HG02588 (cell line): Measurements from ENCODE around the gene CGN.
"Not testable (repeated sequence)": the region's sequence is repeated elsewhere in the genome, so short reads cannot be mapped to it uniquely, and the experiment has no call there.

Experiments used
- ATAC-seq: cut with Tn5 transposase; IDR thresholded peaks from one replicate; pipeline ENCODE4 v1.9.1; 2021; ENCODE audit warnings: mild to moderate bottlenecking, moderate library complexity; ENCODE audit not compliant: unreplicated experiment

The CGN gene

DNA sequence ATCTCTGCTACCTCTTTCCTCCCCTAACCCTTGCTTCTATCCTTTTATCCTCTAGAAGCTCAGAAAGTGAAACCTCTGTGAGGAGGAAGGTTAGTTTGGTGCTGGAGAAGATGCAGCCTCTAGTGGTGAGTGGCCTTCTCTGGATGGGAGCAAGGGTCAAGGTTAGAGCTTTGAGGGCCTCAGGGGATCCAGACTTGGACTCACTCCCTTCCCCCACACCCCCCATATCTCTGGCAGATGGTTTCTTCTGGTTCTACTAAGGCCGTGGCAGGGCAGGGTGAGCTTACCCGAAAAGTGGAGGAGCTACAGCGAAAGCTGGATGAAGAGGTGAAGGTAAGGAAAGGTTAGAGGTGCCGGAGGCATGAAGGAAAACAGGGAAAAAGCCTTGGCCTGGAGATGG lies 9.2 kb downstream of the CGN start:
- no peak for ATAC-seq

DNA sequence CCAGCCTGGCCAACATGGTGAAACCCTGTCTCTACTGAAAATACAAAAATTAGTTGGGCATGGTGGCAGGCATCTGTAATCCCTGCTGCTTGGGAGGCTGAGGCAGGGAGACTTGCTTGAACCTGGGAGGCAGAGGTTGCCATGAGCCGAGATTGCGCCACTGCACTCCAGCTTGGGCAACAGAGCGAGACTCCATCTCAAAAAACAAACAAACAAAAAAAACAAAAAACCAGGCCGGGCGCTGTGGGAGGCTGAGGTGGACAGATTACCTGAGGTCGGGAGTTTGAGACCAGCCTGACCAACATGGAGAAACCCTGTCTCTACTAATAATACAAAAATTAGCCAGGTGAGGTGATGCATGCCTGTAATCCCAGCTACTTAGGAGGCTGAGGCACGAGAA lies 11.2 kb downstream of the CGN start:
- ATAC-seq: not testable (repeated sequence)

DNA sequence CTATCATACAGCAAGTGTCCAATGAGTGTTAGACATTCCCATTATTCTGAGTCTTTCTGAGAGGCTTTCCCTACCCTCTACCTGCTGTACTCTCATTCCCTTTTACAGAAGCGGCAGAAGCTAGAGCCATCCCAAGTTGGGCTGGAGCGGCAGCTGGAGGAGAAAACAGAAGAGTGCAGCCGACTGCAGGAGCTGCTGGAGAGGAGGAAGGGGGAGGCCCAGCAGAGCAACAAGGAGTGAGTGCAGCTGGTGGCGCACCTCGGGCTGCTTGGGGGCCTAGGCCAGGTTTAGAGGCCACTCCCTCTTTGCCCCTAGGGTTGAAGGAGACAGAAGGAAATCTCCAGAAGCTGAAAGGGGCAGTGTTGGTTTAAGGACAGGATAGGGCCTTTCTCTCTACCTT lies 12.1 kb downstream of the CGN start:
- no peak for ATAC-seq

DNA sequence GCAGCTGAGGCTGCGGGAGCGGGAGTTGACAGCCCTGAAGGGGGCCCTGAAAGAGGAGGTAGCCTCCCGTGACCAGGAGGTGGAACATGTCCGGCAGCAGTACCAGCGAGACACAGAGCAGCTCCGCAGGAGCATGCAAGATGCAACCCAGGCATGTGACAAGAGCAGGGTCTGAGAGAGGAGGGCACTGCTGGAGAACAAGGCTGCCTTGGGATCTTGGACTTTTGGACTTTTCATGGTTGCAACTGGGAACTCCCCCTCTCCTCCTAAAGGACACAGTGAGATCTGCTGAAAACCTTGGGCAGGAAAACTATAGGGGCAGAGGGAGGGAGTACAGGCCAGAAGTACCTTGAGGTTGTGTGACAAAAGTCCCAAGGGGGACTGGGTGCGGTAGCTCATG lies 13.5 kb downstream of the CGN start:
- ATAC-seq: no peak

DNA sequence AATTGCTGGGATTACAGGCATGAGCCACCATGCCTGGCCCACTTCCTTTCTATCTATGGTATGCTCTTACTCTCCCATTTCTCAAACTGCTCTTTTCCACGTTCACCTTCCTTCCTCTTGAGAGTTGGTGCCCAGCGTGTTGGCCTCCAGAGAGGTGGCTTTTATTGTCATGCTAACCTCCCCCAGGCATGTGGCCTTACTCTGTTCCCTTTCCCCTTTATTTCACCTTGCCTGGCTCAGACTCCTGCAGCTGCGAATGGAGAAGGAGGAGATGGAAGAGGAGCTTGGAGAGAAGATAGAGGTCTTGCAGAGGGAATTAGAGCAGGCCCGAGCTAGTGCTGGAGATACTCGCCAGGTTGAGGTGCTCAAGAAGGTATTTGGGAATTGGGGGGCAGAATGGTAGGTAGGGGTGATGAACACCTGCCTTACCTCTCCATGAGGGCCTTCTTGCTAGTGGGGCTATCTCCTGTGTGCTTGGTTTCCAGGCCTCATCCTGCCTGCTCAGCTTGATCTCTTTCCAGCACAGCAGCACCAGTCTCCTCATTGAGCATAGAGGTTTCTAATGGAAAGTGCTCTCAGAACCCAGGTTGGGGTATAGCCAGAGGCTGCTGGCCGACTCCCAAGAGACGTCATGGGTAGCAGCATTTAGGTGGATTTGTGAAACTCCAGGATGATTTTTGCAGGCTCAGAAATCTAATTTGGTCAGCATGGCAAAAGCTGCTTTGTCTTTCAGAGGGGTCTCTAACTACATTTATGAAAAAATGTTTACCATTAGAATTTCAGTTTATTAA lies 15.7 kb downstream of the CGN start:
- no peak for ATAC-seq

DNA sequence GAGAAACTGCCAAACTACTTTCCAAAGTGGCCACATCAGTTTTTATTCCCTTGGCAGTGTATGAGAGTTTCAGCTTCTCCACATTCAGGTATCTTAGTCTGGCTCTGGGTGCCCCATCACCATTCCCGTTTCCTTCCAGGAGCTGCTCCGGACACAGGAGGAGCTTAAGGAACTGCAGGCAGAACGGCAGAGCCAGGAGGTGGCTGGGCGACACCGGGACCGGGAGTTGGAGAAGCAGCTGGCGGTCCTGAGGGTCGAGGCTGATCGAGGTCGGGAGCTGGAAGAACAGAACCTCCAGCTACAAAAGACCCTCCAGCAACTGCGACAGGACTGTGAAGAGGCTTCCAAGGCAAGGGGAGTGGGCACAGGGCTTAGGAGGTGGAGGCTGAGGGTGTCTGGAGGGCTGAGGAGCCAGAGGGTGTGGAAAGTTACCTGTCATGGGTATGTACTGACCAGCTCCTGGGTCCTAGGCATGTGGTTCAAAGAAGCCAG lies 18.1 kb downstream of the CGN start:
- no peak for ATAC-seq

DNA sequence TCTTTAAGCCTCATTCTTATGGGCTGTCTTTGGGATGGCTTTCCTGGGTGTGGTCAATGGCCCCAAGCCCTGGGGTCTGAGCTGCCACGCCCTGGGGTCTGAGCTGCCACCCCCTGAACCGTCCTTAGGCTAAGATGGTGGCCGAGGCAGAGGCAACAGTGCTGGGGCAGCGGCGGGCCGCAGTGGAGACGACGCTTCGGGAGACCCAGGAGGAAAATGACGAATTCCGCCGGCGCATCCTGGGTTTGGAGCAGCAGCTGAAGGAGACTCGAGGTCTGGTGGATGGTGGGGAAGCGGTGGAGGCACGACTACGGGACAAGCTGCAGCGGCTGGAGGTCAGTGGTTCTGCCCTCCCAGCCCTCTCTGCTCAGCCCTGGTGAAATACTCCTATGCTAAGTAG lies 18.6 kb downstream of the CGN start:
- no peak for ATAC-seq

DNA sequence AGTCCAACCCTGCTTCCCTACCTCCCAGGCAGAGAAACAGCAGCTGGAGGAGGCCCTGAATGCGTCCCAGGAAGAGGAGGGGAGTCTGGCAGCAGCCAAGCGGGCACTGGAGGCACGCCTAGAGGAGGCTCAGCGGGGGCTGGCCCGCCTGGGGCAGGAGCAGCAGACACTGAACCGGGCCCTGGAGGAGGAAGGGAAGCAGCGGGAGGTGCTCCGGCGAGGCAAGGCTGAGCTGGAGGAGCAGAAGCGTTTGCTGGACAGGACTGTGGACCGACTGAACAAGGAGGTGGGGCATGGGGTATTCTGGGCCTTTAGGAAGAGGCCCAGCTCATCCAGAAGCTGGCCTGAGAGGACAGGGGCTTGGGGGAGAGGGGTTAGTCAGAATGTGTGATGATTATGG lies 19.3 kb downstream of the CGN start:
- no peak for ATAC-seq

DNA sequence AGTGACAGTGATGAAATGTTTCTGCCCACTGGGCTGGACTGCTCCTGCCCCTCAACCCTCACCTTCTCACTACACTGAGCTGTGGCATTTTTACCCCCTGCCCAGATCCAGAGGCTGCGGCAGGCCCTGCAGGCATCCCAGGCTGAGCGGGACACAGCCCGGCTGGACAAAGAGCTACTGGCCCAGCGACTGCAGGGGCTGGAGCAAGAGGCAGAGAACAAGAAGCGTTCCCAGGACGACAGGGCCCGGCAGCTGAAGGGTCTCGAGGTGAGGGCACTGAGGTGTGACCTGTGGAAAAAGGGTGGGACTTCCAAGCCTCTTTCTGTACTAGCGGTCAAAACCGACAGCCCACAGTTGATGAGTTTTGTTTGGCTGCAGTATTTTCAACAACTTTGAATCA lies 22.7 kb downstream of the CGN start:
- no peak for ATAC-seq

DNA sequence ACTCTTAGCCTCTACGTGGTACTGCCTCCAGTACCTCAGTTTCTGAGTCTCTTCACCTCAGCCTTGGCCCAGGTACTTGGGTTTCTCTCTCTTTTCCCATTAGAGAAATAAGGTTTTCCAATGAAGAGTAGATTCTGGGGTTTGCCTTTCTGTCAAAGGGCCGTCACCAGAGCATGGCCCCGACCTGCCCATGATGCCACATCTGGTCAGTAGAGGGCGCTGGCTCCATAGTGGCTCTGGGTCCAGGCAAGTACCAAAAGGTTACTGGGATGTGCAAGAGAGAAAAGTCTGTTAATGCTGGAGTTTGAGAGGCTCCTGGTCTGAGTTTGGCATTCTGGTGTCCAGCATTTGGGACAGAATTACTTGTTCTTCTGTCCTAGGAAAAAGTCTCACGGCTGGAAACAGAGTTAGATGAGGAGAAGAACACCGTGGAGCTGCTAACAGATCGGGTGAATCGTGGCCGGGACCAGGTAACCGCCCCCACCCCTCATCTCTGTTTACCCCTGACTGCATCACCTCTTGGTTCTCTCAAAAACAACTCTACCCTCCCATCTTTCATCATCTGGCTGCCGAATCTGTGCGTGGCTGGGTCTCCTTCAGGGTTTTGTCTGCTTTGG lies 23.6 kb downstream of the CGN start:
- ATAC-seq: no peak

DNA sequence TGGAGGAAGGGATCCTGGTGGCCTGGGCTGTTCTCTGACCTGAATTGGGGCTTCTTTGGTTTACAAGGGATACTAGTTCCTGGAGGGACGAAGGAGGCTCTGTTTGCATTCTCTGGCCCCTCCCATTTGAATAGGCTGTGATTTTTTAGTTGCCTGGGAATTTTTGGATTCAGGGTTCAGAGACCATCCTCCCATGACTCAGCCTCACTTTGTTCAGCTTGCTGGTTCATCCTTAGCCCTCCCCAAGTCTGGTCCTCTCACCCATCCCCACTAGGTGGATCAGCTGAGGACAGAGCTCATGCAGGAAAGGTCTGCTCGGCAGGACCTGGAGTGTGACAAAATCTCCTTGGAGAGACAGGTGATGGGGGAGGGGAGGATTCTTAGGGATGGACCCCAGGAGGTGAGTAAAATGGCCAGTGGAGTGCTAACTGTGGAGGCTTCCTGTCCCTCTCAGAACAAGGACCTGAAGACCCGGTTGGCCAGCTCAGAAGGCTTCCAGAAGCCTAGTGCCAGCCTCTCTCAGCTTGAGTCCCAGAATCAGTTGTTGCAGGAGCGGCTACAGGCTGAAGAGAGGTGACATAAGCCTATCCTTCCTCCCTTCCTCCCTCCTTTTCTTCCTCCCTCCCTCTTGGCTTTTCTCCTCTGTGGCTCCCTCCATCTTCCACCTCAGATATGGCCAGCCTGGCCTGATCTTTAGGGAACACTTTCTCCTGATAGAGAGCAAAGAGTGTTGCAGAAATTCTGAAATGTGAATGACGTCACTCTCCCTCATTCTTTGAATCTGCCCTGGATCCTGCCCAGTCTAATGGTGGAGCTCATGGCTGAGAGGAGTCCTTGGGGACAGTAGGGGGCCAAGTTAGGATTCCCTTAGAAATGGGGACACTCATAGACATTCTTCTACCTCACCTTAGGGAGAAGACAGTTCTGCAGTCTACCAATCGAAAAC lies 24.4 kb downstream of the CGN start:
- ATAC-seq: no peak

DNA sequence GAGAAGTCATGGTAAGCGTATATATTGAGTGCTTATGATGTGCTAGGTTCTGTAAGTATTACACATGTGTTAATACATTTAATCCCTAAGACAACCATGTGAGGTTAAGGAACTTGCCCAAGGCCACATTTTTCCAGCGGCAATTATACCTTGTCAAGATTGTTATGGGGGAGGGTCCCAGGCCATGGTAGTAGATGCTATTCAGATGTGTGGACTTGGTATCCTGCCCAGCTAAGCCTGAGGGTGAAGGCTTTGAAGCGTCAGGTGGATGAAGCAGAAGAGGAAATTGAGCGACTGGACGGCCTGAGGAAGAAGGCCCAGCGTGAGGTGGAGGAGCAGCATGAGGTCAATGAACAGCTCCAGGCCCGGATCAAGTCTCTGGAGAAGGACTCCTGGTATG lies 25.3 kb downstream of the CGN start:
- no peak for ATAC-seq

DNA sequence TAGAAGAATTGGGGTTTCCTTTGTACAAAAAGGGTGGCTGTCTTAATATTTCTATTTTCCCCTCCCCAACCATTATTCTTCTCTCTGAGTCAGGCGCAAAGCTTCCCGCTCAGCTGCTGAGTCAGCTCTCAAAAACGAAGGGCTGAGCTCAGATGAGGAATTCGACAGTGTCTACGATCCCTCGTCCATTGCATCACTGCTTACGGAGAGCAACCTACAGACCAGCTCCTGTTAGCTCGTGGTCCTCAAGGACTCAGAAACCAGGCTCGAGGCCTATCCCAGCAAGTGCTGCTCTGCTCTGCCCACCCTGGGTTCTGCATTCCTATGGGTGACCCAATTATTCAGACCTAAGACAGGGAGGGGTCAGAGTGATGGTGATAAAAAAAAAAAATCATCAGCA lies 25.9 kb downstream of the CGN start:
- ATAC-seq: no peak

DNA sequence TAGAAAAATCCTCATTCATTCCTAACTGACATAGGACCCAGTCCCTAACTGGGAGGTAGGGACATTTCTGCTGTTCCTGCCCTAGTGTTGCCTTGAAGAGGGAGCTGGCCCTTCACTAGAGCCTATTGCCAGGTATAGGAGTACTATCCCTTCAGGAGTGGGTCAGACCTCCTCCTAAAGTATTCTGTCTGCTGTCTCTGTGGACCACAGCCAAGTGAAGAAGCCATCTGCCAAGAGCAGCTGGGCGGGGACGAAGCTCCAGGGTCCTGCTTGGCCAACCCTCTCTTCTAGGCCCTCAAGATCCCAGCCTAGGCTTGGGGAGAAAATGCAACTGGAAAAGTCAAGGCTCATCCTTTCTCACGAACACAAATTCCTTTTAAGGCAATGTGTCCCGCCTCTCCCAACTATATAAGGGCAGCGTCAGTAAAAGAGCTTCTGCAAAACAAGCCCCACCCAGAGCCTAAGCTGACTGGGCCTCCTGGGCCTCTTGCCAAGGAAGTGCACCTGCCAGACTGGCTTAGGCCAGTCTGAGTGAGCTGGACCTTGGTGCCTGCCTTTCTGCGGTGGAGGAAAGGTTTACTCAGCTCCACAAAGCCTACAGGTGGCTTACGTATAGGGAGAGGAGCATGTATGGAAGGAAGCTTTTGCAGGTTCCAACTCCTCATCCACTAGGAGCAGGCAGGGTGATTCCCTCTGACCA lies 28.3 kb downstream of the CGN start:
- no peak for ATAC-seq

DNA sequence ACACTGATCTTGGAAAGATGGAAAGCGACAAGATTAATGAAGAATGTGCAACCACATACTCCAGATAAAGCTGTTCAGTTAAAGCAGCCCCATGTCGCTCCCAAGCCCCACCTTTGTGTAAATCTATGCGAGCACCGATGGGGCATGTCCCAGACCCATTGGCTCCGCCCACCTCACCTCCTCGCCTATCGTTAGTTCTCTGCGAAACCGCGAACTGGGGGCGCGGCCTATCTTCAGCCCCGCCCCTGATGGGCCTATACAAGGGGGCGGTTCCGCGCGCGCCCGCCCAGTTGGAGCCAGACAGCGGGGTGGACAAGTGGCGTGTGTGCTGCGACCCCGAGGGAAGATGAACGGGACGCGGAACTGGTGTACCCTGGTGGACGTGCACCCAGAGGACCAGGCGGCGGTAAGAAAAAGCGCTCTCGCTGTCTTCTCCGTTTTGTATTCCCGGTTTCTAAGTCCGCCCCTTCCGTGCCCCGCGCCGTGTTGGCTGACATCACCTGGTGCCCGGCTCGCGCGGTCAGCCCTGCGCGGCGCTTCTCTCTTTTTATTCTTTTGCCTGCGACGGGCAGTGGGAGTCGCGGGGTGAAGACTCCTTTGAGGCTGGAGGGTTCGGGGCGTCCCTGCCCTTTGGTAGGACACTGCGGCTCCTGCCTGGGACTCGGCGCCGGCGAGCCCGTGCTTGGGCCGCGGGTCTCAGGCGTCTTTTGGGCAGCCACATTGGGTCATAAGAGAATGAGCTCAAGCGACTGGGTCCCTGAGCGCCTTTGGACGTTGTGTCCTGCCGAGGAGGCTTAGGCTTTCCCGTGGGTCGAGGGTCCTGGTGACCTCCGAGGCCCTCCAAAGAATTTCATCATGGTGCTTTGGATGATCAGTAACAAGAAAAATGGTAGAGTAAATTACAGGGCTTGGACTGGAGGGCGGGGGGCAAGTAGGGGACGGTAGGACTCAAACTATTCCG lies 29.1 kb downstream of the CGN start, which contains the start of gene TUFT1:
Gene TUFT1, plus strand, starts transcription at position 289 of the 961 bp plus-strand sequence. Its CDS starts 58 bp downstream, at position 347.
- peak; percentile 91 for ATAC-seq

DNA sequence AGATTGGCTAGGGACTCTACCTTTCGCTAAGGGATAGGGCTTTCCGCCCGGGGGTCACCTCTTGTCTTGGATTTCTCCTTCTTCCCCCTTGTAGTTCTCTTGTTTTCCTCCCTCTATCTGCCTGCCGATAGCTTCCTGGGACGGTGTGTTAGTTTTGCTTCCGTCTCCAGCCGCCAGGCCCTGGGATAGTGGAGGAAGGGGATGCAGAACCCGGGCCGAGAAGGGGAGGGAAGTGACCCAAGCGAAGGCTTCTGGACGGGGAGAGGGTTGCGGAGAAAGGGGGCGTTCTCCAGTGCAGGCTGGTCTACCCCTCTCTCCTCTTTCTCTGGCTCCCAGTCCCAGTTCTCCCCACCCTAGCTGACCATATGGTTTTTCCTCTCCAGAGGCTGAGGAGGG lies 29.8 kb downstream of the CGN start:
- no peak for ATAC-seq

DNA sequence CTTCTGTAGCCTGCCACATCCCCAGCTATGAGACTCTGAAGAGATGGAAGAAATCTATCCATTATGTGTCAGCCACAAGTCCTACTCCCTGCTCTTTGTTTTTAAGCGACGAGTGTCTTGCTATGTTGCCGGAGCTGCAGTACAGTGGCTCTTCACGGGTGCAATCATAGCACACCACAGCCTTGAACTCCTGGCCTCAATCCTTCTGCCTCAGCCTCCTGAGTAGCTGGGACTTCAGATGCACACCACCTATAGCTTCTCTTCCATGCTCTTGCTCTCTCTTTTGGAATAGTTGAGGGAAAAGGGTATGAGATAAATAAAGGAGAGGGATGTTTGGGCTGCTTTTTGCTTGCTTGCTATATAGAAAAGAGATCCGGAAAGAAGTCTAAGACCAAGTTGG lies 30.6 kb downstream of the CGN start:
- no peak for ATAC-seq

DNA sequence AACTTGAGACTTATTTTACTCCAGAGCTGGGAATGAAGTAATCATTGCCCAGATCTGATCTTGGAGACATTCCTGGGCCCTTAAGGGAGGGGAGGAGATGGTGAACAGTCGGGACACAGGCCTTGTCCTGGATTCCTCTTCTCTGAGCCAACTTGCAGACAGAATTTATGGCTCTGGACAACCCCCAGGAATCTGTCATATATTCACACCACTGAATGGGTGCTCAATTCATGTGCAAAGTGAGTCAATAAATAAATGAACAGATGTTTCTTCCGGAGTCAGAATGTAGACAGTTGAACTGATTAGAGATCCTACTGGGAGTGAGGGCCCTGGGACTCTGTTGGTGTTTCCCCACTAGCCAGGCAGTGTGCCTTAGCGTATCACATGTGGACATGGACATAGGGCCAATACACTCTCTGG lies 31.5 kb downstream of the CGN start:
- no peak for ATAC-seq

DNA sequence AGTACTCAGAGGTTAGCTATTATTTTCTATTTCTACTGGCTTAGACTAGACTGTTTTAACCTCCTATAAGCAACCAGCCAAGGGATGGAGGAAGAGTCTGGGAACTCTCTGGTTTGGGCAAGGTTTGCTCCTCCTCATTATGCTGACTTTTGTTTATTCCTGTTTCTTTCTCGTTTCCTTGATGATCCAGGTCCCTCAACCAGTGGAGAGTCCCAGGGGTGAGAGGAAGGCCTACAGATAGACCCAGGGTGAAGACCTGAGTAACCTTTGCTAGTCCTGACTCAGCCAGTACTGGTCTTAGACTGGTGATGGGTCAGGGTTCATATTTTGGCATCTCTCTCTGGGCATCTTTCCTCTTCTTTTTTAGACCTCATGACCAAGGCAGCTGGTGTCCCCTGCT lies 34.4 kb downstream of the CGN start:
- no peak for ATAC-seq
